Amygdala (tissue), 56 donors: ENCODE results near the gene ZFYVE27.
A peak's percentile ranks its signal among the peaks of the same experiment; 100 is the strongest.

Experiments
- DNase-seq, 56 donors: peaks; one replicate each; lab custom pipeline; 2025; lab: John Stamatoyannopoulos, UW

The ZFYVE27 gene

DNA sequence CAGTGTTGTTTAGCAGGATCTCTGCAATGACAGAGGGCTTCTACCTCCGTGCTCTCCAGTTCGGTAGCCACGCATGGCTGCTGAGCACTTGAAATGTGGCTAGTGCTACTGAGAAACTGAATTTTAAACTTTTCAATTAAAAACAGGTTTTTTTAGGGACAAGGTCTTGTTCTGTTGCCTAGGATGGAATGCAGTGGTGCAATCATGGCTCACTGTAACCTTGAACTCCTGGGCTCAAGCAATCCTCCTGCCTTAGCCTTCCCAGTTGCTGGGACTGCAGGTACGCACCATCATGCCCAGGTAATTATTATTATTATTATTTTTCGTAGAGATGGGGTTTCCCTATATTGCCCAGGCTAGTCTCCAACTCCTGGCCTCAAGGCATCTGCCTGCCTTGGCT is 48.3 kb downstream of the ZFYVE27 start:
- no peak for DNase-seq

- no peak for DNase-seq
Observed at GRCh38 chr10:97785731-97786130, 48.8 kb downstream of the ZFYVE27 start.

- no peak for DNase-seq
Observed at GRCh38 chr10:97788552-97789442, 51.9 kb downstream of the ZFYVE27 start.

DNA sequence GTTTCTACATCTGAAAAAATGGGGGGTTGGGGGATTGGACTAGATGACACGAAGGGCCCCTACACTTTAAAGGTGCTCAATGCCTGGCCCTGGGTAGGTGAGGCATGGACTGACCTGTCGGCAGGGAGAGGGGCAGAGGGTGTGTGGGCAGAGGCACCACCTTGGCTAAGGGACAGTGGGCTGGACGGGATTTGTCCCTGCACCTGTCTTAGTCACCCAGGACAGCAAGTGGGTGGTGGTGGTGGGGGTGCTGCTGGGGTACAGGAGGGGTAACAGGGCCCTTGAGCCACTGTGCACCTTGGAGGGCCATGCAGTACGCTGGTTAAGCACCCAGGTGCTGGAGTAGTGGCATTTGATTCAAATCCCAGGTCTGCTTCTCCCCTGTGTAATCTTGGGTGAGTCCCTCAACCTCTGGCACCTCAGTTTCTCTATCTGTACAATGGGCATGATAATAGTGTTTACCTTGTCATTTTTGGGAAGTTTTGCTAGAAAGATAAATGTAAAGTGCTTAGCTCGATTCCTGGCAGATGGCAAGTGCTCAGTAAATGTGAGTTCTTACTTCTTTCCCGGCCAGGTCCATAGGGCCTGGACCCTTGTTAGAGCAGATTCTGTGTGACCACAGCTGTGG is 53.0 kb downstream of the ZFYVE27 start:
- DNase-seq = no peak

DNA sequence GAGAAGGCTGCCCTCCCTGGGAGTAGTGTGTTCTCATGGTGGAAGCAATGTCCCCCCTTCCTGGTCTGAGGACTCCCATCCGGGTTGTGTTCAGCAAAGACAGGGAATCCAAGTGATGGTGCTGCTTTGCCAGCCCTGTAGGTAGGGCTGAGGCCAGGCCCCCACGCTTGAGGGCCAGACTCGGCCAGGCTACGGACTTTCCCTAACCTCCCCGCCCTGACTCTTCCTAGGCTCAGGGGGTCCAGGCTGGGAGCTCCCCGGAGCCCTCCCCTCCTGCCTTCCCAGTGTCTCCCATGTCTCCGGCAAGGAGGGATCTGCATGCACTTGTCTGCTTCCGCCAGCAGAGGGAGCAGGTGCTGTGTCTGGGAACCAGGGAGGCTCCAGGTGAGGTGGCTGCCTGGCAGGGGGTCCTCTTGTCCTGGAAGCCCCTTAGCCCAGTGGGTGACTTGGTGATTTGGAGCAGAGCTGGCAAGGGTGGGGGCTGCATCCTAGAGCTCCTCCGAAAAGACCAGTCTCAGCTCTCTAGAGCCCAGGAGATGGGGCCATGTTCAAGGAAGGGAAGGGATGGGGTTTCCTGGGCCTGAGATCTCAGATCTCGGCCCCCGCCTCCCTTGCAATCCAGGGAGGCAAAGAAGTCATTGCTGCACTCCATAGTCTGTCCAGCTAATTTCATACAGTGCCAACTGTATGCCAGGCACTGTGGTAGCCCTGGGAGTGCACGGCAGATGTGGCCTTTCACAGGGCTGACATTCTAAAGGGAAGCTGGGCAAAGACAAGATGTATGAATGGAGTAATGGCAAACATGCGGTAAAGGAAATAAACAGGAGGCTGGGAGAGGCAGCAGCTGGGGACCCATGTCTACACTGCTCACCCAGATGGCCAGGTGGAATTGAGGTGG is 55.1 kb downstream of the ZFYVE27 start:
- peak in 45 of 56 donors; percentile 3 to 73 (median 36) for DNase-seq

- no peak for DNase-seq
Observed at GRCh38 chr10:97795886-97796285, 59.0 kb downstream of the ZFYVE27 start.

- DNase-seq = no peak
Observed at GRCh38 chr10:97796651-97797050, 59.7 kb downstream of the ZFYVE27 start.

DNA sequence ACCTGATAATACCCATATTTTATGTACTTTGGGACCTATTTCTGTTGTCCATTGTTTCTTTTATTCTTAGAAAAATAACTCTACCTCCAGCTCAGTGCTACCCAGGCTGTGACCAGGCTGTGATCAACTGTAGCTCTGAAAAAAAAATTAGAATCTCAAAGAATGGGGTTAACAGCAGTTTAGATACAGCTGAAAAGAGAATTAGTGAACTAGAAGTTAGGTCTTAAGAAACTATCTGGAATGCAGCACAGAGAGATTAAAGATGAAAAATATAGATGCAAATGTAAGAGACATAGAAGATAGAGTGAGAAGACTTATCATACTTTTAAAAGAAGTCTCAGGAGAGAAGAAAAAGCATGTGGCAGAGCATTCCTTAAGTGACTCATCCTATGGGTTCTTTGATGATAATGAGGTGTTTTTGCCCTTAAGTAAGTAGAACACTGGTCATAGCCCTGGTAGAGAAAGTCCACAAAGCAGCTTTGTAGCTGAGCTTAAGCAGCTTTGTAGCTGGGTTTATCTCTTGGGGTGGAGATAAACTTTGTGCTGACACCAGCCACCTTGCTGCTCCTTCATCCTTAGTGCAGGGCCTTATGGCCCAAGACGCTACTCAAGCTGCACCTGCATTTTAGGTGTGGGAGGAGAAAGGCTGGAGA is 62.2 kb downstream of the ZFYVE27 start:
- DNase-seq = no peak

DNA sequence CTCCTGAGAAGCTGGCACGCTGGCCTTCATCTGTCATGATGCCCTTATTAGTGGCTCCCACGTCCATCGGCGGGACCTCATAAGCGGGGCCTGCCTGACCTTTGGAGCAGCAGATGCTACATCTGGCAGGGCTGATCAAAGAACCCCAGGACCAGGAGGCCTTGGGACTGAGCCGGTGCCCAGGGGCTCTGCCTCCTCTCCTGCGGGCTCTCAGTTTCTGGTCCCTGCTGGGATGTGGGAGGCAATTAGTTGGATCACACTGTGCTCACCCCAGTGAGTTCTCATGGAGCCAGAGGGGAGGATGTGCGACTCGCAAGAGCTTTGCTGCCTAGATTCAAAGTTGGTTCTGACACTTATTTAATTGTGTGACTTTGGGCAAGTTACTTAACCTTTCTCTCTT is 63.5 kb downstream of the ZFYVE27 start:
- DNase-seq = no peak

- no peak for DNase-seq
Observed at GRCh38 chr10:97801422-97801821, 64.5 kb downstream of the ZFYVE27 start.

DNA sequence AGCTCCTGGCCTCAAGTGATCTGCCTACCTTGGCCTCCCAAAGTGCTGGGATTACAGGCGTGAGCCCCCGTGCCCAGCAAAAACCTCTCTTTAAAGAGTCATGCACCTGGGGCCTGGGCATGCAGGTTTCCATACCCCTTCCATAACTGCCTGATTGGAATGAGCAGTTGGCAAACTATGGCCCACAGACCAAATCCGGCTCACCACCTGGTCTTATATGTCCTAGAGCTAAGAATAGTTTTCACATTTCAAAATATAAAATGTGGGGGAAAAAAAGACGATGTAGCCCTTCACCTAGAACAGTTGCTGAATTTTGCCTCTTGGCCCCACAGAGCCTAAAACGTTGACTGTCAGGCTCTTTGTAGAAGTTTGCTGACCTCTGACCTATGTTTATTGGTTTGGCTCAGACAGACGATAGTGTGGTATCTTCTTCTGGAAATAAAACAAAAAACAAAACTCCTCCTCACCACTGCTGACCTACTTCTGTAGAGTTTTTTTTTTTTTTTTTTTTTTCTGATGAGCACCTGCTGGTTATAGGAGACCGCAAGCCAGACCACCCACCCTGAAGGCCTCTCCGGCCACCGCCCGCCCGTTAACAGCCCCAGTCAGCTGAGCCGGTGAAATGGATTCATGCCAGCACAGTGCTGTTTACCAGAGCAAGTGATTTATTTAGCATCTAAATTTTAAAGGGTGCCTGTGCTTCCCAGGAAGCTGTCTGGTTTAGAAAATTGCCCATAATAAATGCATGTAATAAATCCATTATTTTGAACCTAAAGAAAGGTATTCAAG is 68.4 kb downstream of the ZFYVE27 start:
- peak in 1 of 56 donors; percentile 11 for DNase-seq

DNA sequence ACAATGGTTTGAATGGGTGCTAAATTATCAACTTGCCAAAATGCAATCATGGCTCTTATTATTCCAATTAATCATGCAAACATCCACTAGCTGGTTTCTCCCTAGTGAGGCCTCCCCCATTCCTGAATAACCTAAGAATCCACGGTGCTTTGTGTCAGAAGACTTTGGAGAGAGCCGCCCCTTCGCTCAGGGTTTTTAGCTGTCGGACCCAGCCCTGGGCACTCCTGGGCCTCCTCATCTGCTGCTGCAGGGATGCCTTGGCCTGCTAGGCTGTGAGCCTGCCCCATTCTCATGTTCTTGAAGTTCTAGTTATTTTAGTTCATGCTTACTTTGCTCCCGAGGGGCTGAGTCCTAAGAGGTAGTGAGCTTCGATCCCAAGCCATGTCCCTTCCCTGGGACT is 69.0 kb downstream of the ZFYVE27 start:
- DNase-seq = no peak

GRCh38 chr10:97810446-97810845 is 73.5 kb downstream of the ZFYVE27 start:
- no peak for DNase-seq
